Thyroid gland (tissue), 4 donors: Measurements from ENCODE around the gene OGDHL. TPM values are rescaled to one million over a fixed set of nuclear protein-coding genes. Genes with fewer than 3 reads are reported as not detected.

Experiments
- DNase-seq, 2 donors: peaks; one replicate each; pipeline ENCODE4 v3.0.0-alpha.2; 2019
- H3K27ac ChIP-seq, 3 donors: fragments of 200-600 bp; sonication (generic); 1 replicate in 2 of 3; 2 replicates in 1 of 3; pipeline ENCODE4 v1.5.1; 2016 to 2019; ENCODE audit warnings: mild to moderate bottlenecking in 1 of 3, moderate library complexity in 1 of 3
- H3K27me3 ChIP-seq: fragments of 200-600 bp; sonication (generic); one replicate; pipeline ENCODE4 v1.5.1; 2019
- H3K36me3 ChIP-seq, 2 donors: fragments of 200-600 bp; sonication (generic); one replicate each; pipeline ENCODE4 v1.5.1; 2016 to 2019
- H3K4me1 ChIP-seq, 2 donors: fragments of 200-600 bp; sonication (generic); one replicate each; pipeline ENCODE4 v1.5.1; 2017 to 2019
- H3K4me3 ChIP-seq, 3 donors: fragments of 200-600 bp; sonication (generic); replicated peaks in 1 of 3; 1 replicate in 2 of 3; 2 replicates in 1 of 3; pipeline ENCODE4 v1.5.1; 2016; ENCODE audit warnings: mild to moderate bottlenecking in 1 of 3
- H3K9me3 ChIP-seq: fragments of 200-600 bp; sonication (generic); one replicate; pipeline ENCODE4 v1.5.1; 2017
- CTCF ChIP-seq, 6 experiments: fragments of 200-600 bp in 3 of 6; fragments of 450-650 bp in 3 of 6; sonication (generic) in 3 of 6; IDR thresholded peaks; one replicate each; pipeline ENCODE4 v1.5.1; 2016 to 2019; ENCODE audit warnings: antibody characterized with exemption in 6 of 6, mild to moderate bottlenecking in 2 of 6, inconsistent platforms in 1 of 6, moderate library complexity in 1 of 6
- POLR2A ChIP-seq, 2 donors: fragments of 450-650 bp; IDR thresholded peaks; one replicate each; pipeline ENCODE4 v1.6.1; 2017; ENCODE audit warnings: antibody characterized with exemption in 2 of 2, mild to moderate bottlenecking in 2 of 2, moderate library complexity in 1 of 2
- WGBS, 2 donors: methylation state at CpG; one replicate each; pipeline ENCODE4 v1.1.5; 2017; 5-methylcytosine and 5-hydroxymethylcytosine counted together
- intact Hi-C: fragments of 100-400 bp; cut with DNase I; formaldehyde crosslinking; loops from one replicate; pipeline ENCODE4 v1.15.1; 2023
- total RNA-seq, 4 donors: library from RNA; depleted of rRNA; stranded (reverse); fragments of >200 nt; gene quantifications; one replicate each; pipeline ENCODE4 v1.2.3, GENCODE V29; 2016

The OGDHL gene
- total RNA-seq, 4 donors from 2014 or later = 24.3 to 113 (median 70.0) TPM

- no peak for DNase-seq
- 89 to 91% methylated on average over 19 to 20 of the region's 20 CpGs for WGBS, 2 donors
- Histone ChIP-seq H3K4me3 (no peak overlapping the region), H3K9me3 (no peaks in the 10 kb centered on the region), H3K27me3 (no peaks in the 10 kb centered on the region), H3K4me1 (no peaks in the 10 kb centered on the region), H3K36me3 (peaks cover 4 to 6% of the 10 kb centered on the region in 2 donors), H3K27ac (no peak overlapping the region)
- intact Hi-C loops = loop anchor here (10.0 kb wide), 1 partner anchor 147 kb away; no protein-coding TSS in a partner anchor
- TF ChIP-seq POLR2A (IDR thresholded peaks at IDR 0.05) (no peak), CTCF (IDR thresholded peaks at IDR 0.05) (no peak)
Observed at GRCh38 chr10:49751636-49752510, 10.2 kb downstream of the OGDHL start.

- Histone ChIP-seq H3K9me3 (no peaks in the 10 kb centered on the region), H3K27ac (no peak overlapping the region), H3K4me3 (no peak overlapping the region), H3K36me3 (peaks cover 9 to 12% of the 10 kb centered on the region in 2 donors), H3K27me3 (no peaks in the 10 kb centered on the region), H3K4me1 (no peaks in the 10 kb centered on the region)
- no peak for TF ChIP-seq POLR2A (IDR thresholded peaks at IDR 0.05)
- TF ChIP-seq CTCF (IDR thresholded peaks at IDR 0.05) = no peak
- DNase-seq = no peak
- intact Hi-C loops = loop anchor here (10.0 kb wide), 1 partner anchor 146 kb away; no protein-coding TSS in a partner anchor
- WGBS, 2 donors = 86 to 93% methylated on average over 5 of the region's 5 CpGs
Observed at GRCh38 chr10:49751216-49751615, 10.9 kb downstream of the OGDHL start.

GRCh38 chr10:49750546-49750945 is 11.6 kb downstream of the OGDHL start:
- H3K27me3 ChIP-seq = no peaks in the 10 kb centered on the region
- no peaks in the 10 kb centered on the region for H3K9me3 ChIP-seq
- TF ChIP-seq POLR2A (IDR thresholded peaks at IDR 0.05) = no peak
- TF ChIP-seq CTCF (IDR thresholded peaks at IDR 0.05) = no peak
- H3K36me3 ChIP-seq = peaks cover 16 to 18% of the 10 kb centered on the region in 2 donors
- WGBS, 2 donors = 92 to 96% methylated on average over 9 of the region's 9 CpGs
- H3K27ac ChIP-seq = no peak overlapping the region
- H3K4me3 ChIP-seq = no peak overlapping the region
- DNase-seq = no peak
- intact Hi-C loops = loop anchor here (10.0 kb wide), 1 partner anchor 146 kb away; no protein-coding TSS in a partner anchor
- no peaks in the 10 kb centered on the region for H3K4me1 ChIP-seq

GRCh38 chr10:49749556-49750491 is 12.3 kb downstream of the OGDHL start:
- H3K4me3 ChIP-seq = no peak overlapping the region
- intact Hi-C loops = loop anchor here (10.0 kb wide), 1 partner anchor 145 kb away; no protein-coding TSS in a partner anchor
- no peaks in the 10 kb centered on the region for H3K27me3 ChIP-seq
- TF ChIP-seq CTCF (IDR thresholded peaks at IDR 0.05) (no peak), POLR2A (IDR thresholded peaks at IDR 0.05) (no peak)
- 90% methylated on average over 9 to 20 of the region's 20 CpGs for WGBS, 2 donors
- H3K36me3 ChIP-seq = peaks cover 14 to 25% of the 10 kb centered on the region in 2 donors
- H3K27ac ChIP-seq = no peak overlapping the region
- DNase-seq = no peak
- no peaks in the 10 kb centered on the region for H3K4me1 ChIP-seq
- no peaks in the 10 kb centered on the region for H3K9me3 ChIP-seq
